ENCODE results near the gene OR4K14.
"Not testable (repeated sequence)": the region's sequence is repeated elsewhere in the genome, so short reads cannot be mapped to it uniquely, and the experiment has no call there.

OR4K14 gene, protein sequence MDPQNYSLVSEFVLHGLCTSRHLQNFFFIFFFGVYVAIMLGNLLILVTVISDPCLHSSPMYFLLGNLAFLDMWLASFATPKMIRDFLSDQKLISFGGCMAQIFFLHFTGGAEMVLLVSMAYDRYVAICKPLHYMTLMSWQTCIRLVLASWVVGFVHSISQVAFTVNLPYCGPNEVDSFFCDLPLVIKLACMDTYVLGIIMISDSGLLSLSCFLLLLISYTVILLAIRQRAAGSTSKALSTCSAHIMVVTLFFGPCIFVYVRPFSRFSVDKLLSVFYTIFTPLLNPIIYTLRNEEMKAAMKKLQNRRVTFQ

GRCh38 chr14:20019257-20019865 is at the start of gene OR4K14:
Gene OR4K14 (minus strand): TSS chr14:20019307. CDS start chr14:20015193, 4,114 bp downstream.
- no peak for DNase-seq (ENCODE audit: low spot score)

- no peak for DNase-seq (ENCODE audit: low spot score)
Observed at GRCh38 chr14:20059745-20060144, 40.6 kb upstream of the OR4K14 start, which contains the start of gene OR4L1. Gene OR4L1 (plus strand): TSS chr14:20060045. CDS start chr14:20060045, 0 bp downstream.

- no peak for DNase-seq (ENCODE audit: low spot score)
Observed at GRCh38 chr14:20048202-20048601, 29.1 kb upstream of the OR4K14 start.

- DNase-seq (ENCODE audit: low spot score), result no peak
Observed at GRCh38 chr14:20044243-20044642, 25.1 kb upstream of the OR4K14 start.

GRCh38 chr14:20035938-20036337 is 16.8 kb upstream of the OR4K14 start, which contains the start of gene OR4K13:
Gene OR4K13 (minus strand): TSS chr14:20036038. CDS start chr14:20034758, 1,280 bp downstream.
- no peak for DNase-seq (ENCODE audit: low spot score)

- DNase-seq (ENCODE audit: low spot score), result no peak
Observed at GRCh38 chr14:20035449-20035848, 16.3 kb upstream of the OR4K14 start.

- no peak for DNase-seq (ENCODE audit: low spot score)
Observed at GRCh38 chr14:20031058-20031457, 12.0 kb upstream of the OR4K14 start.

DNA sequence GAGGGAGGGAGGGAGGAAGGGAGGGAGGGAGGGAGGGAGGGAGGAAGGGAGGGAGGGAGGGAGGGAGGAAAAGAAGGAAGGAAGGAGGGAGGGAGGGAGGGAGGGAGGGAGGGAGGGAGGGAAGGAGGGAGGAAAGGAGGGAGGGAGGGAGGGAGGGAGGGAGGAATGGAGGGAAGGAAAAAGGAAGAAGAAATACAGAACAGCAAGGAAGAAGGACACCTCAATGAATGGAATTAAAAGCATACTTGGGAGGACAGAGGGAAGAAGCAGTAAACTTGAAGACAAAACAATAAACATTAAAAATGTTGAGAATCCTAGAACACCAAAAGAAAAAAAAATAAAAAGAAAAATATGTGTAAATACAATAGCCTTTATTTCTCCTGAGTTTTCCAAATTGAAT is 11.0 kb downstream of the OR4K14 start:
- no peak for DNase-seq (ENCODE audit: low spot score)

- DNase-seq (ENCODE audit: low spot score), result no peak
Observed at GRCh38 chr14:20002319-20002718, 16.8 kb downstream of the OR4K14 start.

- DNase-seq (ENCODE audit: low spot score), result no peak
Observed at GRCh38 chr14:20001863-20002262, 17.2 kb downstream of the OR4K14 start, which contains the start of gene OR4Q2. Gene OR4Q2 (plus strand): TSS chr14:20002163.

DNA sequence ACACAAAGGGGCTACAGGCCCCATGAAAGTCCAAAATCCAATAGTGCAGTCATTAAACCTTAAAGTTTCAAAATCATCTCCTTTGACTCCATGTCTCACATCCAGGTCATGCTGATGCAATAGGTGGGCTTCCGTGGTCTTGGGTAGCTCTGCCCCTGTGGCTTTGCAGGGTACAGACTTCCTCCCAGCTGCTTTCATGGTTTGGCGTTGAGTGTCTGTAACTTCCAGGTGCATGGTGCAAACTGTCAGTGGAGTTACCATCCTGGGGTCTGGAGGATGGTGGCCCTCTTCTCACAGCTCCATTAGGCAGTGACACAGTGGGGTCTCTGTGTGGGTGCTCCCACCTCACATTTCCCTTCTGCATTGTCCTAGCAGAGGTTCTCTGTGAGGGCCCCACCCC is 25.7 kb downstream of the OR4K14 start:
- DNase-seq (ENCODE audit: low spot score), result no peak

DNA sequence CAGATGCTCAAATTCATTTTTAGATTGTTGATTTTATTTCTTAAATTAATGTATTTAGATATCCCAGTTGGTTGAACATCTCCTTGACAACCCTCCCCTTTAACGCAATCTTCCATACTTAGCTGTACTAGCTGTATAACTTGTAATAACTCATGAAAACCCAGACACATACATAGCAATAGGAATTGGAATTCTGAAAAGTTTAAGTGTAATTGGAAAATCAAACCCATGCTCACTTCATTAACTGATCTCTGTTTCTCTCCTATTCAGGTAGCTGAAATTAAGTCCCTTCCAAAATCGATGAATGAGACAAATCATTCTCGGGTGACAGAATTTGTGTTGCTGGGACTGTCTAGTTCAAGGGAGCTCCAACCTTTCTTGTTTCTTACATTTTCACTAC is 43.8 kb downstream of the OR4K14 start, which contains the start of gene OR4K15:
OR4K15 (plus strand) TSS at position 301 of the 400 bp plus-strand sequence; CDS start at position 301, 0 bp downstream.
- DNase-seq (ENCODE audit: low spot score), result no peak

DNA sequence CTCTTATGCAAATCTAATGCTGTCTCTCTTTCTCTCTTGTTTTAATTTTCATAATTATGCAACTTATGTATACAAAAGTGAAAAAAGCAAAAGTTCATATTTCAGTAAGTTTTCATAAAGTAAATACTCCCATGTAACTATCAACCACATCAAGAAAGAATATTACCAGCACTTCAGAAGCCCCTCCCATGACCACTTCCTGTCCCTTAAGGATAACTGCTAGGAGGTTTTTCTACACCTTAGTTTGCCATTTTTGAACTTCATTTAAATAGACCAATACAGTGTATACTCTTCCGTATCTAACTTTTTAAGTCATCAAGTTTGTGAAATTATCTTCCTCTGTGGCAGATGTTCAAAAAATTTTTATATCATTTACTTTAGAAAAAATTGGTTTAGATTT is 44.3 kb downstream of the OR4K14 start:
- DNase-seq (ENCODE audit: low spot score), result no peak

DNA sequence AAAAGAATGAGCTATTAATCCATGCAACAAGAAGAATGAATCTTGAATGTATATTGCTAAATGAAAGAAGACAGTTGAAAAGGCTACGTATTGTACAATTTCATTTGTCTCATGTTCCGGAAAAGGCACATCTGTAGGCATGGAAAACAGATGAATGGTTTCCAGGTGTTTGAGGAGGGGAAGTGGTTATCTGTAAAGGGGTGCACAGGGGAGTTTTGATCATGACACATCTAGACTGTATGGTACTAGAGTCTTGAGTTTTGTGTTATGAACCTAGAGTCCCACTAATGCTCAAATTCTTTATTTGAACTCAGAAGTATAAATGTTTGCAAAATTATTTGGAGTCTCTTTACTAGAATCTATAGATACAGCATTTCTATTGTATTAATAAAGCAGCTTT is 49.4 kb downstream of the OR4K14 start:
- not testable (repeated sequence) for DNase-seq (ENCODE audit: low spot score)

Measured in HuH-7.5 (cell line).